GM19043 (cell line): ENCODE results near the gene VPS13C.

ENCODE experiments used
- ATAC-seq: cut with Tn5 transposase; IDR thresholded peaks from one replicate; pipeline ENCODE4 v1.9.1; 2021; ENCODE audit warnings: low read depth; ENCODE audit not compliant: unreplicated experiment

Gene VPS13C

DNA sequence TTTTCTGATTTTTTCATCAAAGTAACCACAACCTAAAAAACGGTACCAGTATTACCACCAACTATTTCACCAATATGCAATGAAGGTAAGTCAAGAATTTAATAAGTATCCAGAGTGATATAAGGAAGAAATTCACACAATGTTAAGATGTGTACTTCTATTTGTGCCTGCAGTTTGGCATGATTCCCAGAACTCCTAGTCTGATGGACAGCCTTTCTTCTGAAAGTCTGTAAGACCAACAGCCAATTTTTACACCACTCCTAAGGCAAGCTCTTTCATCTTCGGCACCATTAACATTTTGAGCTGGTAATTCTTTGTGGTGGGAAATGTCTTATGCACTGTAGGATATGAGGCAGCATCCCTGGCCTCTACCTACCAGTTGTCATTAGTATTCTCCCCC lies 108.3 kb downstream of the VPS13C start:
- no peak for ATAC-seq

GRCh38 chr15:61946778-61947177 lies 113.5 kb downstream of the VPS13C start:
- ATAC-seq = no peak

GRCh38 chr15:61943992-61944391 lies 116.3 kb downstream of the VPS13C start:
- ATAC-seq = no peak

- no peak for ATAC-seq
These were observed 122.0 kb downstream of the VPS13C start for GRCh38 chr15:61938249-61938648.

DNA sequence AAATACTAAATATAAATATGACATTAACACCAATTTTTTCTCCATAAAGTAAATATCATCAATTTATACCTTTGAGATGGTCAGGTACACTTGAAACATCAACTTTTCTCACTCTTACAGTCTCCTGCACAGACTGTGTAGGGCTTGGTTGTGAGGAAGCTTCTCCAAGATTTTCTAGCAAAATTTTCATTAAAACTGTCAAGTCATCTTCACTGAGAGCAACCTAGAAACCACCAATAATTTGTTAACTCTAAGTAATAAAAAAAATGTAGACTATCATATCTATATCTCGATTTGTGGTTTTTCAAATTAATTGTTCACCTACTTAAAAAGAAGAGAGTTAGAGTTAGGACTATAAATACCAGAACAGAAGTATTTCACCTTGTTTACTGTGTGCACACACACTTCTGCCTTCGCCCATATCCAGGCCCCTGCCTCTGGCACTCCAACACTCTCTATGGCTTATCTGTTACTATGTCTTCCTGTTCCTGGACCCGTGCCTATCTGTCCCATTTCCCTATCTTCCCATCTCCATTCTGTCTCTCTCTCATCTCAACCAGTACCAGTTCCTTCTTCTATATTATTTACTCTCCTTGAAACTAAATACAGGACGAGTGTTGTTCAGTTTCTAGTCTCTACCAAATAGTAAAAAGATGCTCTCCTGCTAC lies 123.6 kb downstream of the VPS13C start:
- no peak for ATAC-seq

- ATAC-seq = no peak
These were observed 124.8 kb downstream of the VPS13C start for GRCh38 chr15:61935493-61935892.

DNA sequence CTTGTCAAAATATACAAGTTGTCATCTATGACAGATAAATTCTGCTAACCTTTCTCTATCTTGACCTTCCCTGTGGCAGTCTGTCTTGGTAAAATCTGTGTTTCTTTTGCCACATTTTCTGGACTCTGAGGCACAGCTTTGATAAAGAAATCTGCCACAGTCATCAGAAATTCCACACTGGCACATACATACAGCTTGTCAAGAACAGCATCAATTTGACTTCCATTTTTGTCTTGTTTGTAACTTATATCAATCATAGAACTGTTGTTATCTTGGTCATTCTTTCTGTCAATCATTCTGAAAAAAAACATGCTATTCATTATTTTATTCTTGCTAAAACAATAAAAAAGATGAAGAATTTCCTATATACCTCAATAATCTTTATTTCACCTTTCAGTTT lies 130.8 kb downstream of the VPS13C start:
- ATAC-seq = no peak

DNA sequence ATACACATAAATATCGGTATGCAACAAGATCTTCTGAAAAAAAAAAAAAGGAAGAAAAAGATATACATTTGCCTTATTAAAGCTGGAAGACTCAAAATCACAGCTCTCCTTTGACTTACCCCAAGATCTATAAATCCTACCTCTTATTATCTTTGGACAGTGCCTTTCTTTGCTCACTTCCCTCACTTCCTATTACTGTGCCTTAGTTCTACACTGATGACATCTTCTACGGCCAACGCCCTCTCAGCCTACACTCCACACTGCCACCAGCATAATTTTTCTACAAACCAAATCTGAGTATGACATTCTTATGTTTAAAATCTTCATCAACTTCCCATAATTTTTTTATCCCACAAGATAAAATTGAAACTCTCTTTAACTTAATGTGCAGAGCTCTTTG lies 137.1 kb downstream of the VPS13C start:
- no peak for ATAC-seq

- no peak for ATAC-seq
These were observed 139.2 kb downstream of the VPS13C start for GRCh38 chr15:61921093-61921492.

DNA sequence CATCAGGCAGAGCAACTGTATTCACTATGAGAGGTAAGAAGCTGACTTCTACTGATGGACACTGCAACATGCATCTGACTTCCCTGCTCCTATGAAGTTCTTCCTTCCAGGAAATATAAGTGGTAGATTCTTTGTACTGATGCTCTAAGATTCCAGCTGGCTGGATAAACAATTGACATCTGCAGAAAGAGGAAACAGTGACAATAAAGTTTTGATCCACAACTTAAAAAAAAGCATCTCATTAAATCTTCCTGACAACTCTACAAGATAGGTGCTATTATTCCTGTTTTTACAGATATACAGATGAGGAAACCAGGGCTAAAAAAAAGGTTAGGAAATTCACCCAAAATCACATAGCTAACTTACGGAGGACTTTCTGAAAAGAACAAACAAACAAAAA lies 142.8 kb downstream of the VPS13C start:
- ATAC-seq = no peak

DNA sequence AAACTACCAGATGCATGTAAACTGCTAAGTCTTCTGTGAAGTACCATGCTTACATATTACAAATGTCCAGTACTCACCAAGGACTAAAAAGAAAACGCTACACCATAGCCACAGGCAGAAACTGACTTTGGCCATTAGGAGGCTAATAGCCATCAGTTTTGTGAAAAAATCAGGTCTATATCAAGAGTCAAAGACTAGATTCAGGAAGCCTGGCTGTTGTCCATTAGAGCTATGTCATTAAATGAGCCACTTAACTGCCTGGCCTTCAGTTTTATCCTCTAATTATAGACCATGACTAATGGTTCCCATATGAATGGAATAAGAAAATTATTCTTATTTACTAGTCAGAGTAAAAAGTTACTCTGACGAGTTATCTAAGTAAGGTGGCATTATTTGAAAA lies 144.1 kb downstream of the VPS13C start:
- no peak for ATAC-seq

GRCh38 chr15:61915640-61916039 lies 144.6 kb downstream of the VPS13C start:
- no peak for ATAC-seq

DNA sequence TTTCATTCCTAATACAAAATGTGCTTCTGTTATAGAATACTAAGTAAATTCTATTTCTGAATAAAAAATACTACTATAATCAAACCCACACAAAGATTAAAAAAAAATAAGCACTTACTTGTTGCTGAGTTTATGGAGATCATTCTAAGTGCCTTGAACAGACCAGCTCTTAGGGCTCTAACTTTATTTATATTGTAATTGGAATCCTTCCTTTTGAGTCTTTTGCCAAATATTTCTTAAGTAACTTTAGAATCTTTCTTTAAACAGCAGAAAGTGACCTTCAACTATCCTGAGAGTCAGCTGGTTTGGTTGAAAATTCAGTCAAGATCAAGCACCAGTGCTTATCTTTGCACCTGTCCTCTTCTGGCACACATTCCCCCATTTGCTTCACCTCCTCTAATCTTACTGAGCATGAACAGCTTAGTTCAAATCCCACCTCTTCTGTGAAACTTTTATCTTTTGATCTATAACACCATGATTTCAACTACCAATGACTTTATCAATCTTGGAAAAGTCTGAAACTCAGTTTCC lies 149.3 kb downstream of the VPS13C start:
- no peak for ATAC-seq

GRCh38 chr15:61908241-61908640 lies 152.0 kb downstream of the VPS13C start:
- no peak for ATAC-seq

DNA sequence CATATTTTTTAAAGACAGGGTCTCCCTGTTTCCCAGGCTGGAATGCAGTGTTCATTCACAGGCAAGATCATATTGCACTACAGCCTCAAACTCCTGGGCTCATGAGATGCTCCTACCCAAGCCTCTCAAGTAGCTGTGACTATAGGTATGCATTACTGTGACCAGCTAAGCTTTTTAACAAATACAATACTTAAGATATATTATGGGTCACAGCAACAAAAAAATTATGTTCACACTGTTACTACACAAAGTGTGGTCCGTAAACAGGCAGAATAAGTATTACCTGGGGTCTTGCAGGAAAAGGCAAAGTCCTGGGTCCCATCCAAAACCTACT lies 152.5 kb downstream of the VPS13C start:
- ATAC-seq = no peak

- ATAC-seq = no peak
These were observed 153.1 kb downstream of the VPS13C start for GRCh38 chr15:61906961-61907752.

- ATAC-seq = no peak
These were observed 167.1 kb downstream of the VPS13C start for GRCh38 chr15:61893146-61893545.

GRCh38 chr15:61892140-61892539 lies 168.1 kb downstream of the VPS13C start:
- no peak for ATAC-seq

- ATAC-seq = no peak
These were observed 170.1 kb downstream of the VPS13C start for GRCh38 chr15:61890106-61890505.

- ATAC-seq = no peak
These were observed 170.5 kb downstream of the VPS13C start for GRCh38 chr15:61889706-61890105.

DNA sequence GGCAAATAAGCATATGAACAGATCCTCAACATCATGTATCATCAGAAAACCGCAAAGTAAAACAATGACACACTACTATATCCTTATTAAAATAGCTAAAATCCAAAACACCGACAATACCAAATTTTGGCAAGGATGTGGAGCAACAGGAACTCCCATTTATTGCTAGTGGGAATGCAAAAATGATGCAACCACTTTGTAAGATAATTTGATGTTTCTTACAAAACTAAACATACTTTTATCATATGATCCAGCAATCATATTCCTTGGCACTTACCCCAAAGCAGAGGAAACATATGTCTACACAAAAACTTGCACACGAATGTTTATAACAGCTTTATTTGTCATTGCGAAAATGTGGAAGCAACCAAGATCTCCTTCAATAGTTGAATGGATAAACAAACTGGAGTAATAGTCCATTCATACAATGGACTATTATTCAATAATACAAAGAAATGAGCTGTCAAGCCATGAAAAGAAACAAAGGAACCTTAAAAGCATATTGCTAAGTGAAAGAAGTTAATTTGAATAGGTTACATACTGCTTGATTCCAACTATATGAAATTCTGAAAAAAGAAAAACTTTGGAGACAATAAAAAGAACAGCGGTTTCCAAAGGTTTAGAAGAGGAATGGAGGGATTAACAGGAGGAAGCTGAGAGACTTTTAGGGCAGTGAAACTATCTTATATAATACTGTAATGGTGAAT lies 172.0 kb downstream of the VPS13C start:
- no peak for ATAC-seq
